ENCODE measurements around the gene SYNGR3. TPM values are rescaled to one million over a fixed set of nuclear protein-coding genes. Genes with fewer than 3 reads are reported as not detected.
A peak's percentile ranks its signal among the peaks of the same experiment; 100 is the strongest.

Gene SYNGR3
- total and polyA plus RNA-seq, 2 of the 13 experiments (the other 11 are each of a cell fraction or from before 2014, with no cell fraction given): 0.97 to 5.7 TPM

GRCh38 chr16:1983544-1984346 is 6.0 kb upstream of the SYNGR3 start, which contains the start of gene GFER (continued):
- no peak; the same call in 1 of the 2 replicates for TF ChIP-seq SP2 (CRISPR knock-in tag; IDR thresholded peaks at IDR 0.05)
- no peak for TF ChIP-seq SMC3 (IDR thresholded peaks at IDR 0.05; ENCODE audit: low read length)
- no peak for TF ChIP-seq NFYC (CRISPR knock-in tag; IDR thresholded peaks at IDR 0.05)
- TF ChIP-seq ZNF672 (CRISPR knock-in tag; IDR thresholded peaks at IDR 0.05): 0 out of 2 replicates have a peak, but pooled peaks have one; percentile 61
- TF ChIP-seq HDAC6 (IDR thresholded peaks at IDR 0.05; ENCODE audit: low read depth, low read length): no peak
- peak; percentile 10; the same call in 1 of the 2 replicates for TF ChIP-seq CSRNP1 (CRISPR knock-in tag; IDR thresholded peaks at IDR 0.05)
- no peak for TF ChIP-seq CREB1 (IDR thresholded peaks at IDR 0.05)
- no peak for TF ChIP-seq CREB1 (CRISPR knock-in tag; IDR thresholded peaks at IDR 0.05)
- TF ChIP-seq ZNF713 (CRISPR knock-in tag; IDR thresholded peaks at IDR 0.05): no peak
- TF ChIP-seq NFYB (CRISPR knock-in tag; IDR thresholded peaks at IDR 0.05): peak; percentile 12
- no peak for TF ChIP-seq ZBTB39 (CRISPR knock-in tag; IDR thresholded peaks at IDR 0.05)
- TF ChIP-seq ZNF597 (CRISPR knock-in tag; IDR thresholded peaks at IDR 0.05): no peak
- TF ChIP-seq NR0B2 (CRISPR knock-in tag; IDR thresholded peaks at IDR 0.05): no peak; the same call in 1 of the 2 replicates
- TF ChIP-seq MEIS1 (CRISPR knock-in tag; IDR thresholded peaks at IDR 0.05; ENCODE audit: borderline replicate concordance): 0 out of 2 replicates have a peak, but pooled peaks have one; percentile 41
- TF ChIP-seq BHLHE40 (IDR thresholded peaks at IDR 0.05; ENCODE audit: low read length): peak; percentile 53
- peak; percentile 98 for TF ChIP-seq YY1 (IDR thresholded peaks at IDR 0.05; ENCODE audit: insufficient read depth, insufficient replicate concordance, low read depth, low read length)
- peak; percentile 25; the same call in 1 of the 2 replicates for TF ChIP-seq POGZ (CRISPR knock-in tag; IDR thresholded peaks at IDR 0.05)
- no peak for TF ChIP-seq NBN (conservative IDR thresholded peaks at IDR 0.05)
- no peak for TF ChIP-seq ZNF75D (CRISPR knock-in tag; IDR thresholded peaks at IDR 0.05; ENCODE audit: borderline replicate concordance)
- TF ChIP-seq ZNF572 (CRISPR knock-in tag; IDR thresholded peaks at IDR 0.05): no peak
- TF ChIP-seq MTERF4 (CRISPR knock-in tag; IDR thresholded peaks at IDR 0.05): 0 out of 2 replicates have a peak, but pooled peaks have one; percentile 53
- TF ChIP-seq ZNF839 (CRISPR knock-in tag; IDR thresholded peaks at IDR 0.05; ENCODE audit: borderline replicate concordance): no peak
- no peak for TF ChIP-seq ZNF10 (CRISPR knock-in tag; IDR thresholded peaks at IDR 0.05; ENCODE audit: borderline replicate concordance, low read depth)
- 0 out of 2 replicates have a peak, but pooled peaks have one; percentile 67 for TF ChIP-seq EED (CRISPR knock-in tag; IDR thresholded peaks at IDR 0.05)

Data from HepG2 (cell line).